Measurements from ENCODE around the gene ZNF57.

DNA sequence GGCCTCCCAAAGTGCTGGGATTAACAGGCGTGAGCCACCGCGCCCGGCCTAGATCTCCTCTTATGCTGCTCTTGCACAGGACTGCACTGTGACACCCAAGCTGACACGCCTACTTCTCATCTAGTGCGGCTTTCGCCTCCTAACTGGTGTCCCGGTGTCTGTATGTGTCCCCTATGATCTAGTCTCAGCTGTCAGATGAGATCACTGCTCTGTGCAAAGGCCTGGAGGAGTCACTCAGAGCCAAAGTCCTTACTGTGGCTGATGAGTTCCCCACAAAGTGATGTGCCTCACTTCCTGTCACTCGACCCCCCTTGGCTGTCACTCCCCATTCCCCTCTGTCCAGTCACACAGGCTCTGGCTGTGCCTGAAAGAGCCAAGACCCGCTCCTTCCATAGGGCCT is 31.1 kb upstream of the ZNF57 start:
- TF ChIP-seq CTCF (IDR thresholded peaks at IDR 0.05) (no peak), POLR2A (IDR thresholded peaks at IDR 0.05) (no peak)
